NCI-H1694 treated with DMSO at 0.1 percent for 48 hours (cell line): ENCODE measurements around the gene VAC14.
A peak's percentile ranks its signal among the peaks of the same experiment; 100 is the strongest.
"Not testable (repeated sequence)": the region's sequence is repeated elsewhere in the genome, so short reads cannot be mapped to it uniquely, and the experiment has no call there.

Experiments used
- DNase-seq: peaks from one replicate; lab custom pipeline; 2025; lab: John Stamatoyannopoulos, UW

Gene VAC14

DNA sequence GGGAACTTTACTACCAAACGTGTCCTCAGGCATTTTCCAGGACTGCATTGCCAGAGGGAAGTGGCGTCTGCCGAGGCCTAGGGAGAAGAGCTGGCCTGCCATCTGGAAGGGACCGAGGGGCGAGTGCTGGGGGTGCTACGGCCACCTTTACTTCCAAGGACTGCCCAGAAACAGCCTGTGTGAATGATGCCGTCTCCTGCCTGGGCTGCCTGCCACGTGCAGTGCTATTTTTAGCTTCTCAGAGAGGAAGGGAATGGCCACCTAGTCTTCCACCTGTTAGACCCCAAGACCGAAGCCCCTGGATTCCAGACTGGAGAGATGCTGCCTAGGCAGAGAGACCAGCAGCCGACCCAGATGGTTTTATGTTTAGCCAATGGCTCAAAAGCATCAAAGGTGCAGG, 57.2 kb downstream of the VAC14 start:
- no peak for DNase-seq

DNA sequence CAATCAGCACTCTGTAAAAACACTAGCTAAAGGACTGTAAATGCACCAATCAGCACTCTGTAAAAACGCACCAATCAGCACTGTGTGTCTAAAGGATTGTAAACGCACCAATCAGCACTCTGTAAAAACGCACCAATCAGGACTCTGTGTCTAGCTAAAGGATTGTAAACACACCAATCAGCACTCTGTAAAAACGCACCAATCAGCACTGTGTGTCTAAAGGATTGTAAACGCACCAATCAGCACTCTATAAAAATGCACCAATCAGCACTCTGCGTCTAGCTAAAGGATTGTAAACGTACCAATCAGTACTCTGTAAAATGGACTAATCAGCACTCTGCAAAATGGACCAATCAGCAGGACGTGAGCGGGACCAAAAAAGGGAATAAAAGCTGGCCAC, 58.0 kb downstream of the VAC14 start:
- not testable (repeated sequence) for DNase-seq

DNA sequence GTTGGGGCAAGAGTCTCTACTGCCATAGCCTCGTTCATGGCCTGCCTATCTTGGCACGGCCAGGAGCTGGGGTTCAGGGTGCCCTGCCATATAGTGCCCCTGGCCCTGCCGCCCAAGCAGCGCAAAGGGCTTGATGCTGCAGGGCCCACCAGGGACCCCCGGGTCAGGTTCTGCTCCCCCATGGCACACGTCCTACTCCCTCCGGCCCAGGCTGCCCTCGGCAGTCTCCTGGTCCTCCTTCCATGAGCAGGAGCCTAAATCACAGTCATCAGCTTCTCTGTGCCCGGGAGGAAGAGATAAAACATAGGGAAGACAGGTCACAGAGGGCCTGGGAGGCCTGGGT, 59.2 kb downstream of the VAC14 start:
- DNase-seq, result no peak

DNA sequence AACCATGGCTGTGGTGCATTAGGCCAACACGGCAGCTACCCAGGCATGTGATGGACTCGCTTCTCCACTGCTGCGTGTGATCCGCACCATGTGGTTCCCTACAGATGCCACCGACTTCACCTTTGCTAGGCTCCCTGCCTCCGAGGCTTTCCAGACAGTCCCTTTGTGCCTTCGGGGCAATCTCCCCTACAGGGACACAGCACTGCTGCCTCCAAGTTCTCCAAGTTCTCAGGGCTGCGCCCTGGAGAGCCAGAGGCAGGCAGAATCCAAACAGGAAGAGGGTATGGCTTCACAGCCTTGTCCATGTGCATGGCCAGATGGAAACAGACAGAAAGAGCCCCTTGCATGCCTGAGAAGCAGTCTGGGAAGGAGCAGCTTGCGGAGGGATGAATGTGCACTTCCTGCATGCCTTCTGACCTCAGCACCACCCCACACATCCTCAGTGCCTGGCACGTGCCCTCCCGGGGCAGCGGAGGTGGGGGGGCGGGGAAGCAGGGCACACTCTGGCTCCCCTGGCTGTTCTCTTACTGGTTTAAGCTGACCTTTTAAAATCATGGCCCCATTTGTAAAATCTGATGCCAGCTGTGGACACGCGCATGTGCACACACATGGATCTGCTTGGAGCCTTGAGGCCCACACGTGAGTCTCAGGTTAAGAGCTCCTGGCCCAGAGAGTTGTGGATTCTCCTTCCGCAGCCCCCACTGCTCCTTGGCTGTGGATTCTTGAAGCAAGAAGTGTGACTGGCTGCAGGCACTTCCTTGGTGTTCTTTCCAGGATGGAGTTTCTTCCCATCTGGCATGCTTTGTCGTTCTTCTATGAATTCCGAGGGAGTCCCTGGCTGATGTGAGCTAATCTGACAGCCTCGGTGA, 59.8 kb downstream of the VAC14 start:
- no peak for DNase-seq

DNA sequence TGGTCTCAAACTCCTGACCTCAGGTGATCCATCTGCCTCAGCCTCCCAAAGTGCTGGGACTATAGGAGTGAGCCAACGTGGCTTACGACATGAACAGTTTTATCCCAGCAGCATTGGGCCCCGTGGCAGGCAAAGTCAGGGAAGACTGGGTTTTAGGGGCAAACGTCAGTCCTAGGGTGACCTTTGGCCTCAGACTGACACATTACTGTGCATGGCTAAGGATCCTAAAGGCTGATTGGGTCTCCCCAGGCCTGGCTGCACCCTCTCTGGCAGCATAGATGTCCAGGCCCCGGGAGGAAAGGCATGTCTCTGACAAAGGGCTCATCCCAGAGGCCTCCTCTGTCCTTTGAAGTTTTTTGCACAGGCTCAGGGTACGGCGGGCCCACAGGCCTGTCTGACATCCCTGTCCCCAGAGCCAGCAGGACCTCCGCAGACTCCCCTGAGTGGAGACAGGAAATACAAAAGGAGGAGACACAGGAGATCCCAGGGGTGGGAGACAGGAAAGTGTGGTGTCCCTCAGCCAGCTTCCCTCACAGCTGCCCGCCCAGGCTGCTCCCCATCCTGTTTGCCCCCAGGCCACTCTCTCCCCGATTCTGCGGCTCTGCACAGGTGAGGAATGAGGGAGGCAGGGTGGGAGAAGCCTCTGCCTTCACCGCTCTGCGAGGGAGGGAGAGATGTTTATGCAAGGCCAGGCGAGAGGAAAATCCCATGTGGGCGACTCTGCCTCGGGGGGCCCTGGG, 60.6 kb downstream of the VAC14 start:
- no peak for DNase-seq

DNA sequence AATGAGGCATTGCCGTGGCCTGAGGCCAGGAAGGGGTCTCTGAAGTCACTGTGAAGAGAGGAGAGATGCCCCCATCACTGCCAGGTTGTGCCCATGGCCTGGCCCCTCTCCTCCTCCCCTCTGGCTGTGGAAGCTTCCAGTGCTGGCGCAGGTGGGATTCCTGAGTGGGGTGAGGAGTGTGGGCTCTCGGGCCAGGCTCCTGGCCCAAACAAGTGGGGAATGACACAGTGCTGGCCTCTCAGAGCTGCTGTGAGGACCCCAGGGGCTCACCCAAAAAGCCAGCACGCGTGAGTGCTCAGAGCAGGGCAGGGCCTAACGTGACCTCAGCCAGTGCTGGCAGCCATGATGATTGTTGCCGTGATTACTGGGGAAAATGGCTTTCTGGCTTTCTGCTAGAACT, 61.6 kb downstream of the VAC14 start:
- DNase-seq, result no peak

DNA sequence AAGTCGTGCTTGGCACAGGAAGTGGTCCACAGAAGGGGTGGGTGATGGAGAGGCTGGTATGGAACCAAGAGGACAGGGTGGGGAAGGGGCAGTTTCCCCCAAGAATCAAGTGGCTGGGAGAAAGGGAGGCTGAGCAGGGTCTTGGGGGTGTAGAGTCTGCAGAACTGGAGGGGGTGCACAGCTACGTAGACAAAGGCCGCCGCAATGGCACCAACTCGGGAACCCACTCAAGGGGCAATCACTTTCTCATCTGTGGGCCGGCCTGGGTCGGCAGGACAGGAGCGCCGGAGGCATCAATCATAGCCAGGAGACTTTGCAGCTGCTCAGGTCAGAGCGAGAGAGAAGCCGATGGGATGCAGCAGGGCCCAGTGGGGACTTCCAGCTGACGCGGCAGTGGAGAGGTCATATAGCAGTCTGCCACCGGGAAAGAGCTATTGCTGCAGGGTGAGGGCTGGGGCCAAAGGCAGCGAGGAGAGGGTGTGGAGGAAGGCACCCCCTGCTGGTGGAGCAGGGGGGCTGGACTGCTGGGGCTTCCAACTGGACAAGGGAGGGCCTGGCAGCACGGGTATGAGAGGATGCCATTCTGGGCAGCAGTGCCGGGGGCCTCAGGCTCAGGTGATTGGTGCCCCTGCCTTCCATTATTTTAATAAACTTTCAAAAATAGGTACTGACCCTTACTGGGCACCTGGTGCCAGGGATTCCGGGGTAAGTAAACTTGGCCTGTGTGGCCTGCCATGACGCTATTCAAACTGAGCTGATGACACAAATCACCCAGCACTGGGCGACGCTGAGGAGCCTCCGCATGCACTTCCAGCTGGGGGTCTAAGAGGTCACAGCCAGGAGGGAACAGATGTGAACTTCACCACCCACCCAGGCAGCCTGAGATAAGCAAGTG, 62.6 kb downstream of the VAC14 start:
- DNase-seq, result peak; percentile 39

DNA sequence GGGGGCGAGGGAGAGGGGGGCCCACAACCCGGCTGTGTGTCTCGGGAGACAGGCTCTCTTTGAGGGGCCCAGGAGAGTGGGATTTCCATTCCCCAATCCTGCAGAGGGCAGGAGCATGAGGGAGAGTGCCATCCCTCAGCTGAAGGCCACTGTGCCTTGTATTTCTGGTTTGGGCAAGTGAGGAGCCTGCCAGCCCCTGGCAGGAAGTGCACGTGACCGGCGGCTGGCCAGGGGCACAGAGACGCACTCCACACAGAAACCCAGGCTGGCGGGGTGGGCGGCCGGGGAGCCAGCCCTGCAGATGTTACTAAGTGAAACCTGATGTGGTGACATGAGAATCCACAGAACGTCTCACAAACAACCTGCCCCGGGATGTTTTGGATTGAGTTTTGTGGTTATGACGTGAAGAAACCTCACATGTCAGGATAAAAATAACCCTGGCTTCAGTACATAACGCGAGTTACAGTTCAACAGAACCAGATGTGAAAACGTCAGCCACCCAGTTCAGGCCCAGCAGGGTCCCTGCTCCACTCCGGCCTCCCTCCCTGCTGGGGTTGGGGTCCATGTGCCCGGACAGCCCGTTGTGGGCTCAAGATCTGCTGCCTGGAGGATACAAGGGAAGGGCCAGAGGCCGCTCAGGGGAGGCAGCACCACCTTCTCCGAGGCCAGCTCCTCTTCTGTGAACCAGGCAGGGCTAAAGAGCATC, 63.4 kb downstream of the VAC14 start:
- DNase-seq, result no peak

DNA sequence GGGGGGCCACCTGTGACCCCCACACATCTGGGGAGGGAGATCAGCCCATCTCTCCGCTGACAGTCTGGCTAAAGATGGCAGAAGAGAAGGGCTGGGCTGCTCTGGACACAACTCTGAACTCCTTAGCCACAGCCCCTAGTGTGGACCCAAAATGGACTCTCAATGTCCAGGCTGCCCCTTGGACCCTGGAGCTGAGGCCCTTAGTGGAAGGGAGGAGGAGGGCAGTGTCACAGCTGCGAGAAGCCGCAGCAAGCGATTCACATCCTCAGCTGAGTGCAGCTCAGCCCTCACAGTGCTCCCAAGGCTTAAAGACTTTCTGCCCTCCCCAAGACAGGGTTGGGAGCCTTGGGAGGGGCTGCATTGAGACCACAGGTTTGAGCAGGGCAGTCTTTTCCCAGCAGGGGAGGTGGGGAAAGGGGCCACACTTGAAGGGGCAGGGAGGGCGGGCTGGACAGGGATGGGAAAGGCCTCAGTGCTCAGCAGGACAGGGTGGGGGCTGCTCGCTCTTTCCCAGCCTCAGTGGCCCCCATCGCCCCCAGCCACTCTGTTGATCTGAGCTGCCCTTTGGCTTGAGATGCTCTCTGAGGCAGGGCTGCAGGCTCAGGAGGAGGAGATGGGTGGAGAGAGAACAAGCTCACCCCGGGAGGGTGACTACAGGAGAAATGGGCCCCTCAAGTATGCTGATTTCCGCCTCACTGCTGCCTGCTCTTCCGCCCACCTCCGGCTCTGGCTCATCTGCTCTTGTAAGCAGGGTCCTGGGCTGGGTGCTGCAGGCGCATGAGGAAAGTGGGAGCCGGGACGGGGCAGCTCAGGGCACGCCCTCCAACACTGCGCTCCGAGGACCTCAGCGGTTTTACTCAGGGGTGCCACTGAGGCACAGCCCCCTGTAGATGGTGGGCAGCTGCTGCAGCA, 64.2 kb downstream of the VAC14 start:
- no peak for DNase-seq

DNA sequence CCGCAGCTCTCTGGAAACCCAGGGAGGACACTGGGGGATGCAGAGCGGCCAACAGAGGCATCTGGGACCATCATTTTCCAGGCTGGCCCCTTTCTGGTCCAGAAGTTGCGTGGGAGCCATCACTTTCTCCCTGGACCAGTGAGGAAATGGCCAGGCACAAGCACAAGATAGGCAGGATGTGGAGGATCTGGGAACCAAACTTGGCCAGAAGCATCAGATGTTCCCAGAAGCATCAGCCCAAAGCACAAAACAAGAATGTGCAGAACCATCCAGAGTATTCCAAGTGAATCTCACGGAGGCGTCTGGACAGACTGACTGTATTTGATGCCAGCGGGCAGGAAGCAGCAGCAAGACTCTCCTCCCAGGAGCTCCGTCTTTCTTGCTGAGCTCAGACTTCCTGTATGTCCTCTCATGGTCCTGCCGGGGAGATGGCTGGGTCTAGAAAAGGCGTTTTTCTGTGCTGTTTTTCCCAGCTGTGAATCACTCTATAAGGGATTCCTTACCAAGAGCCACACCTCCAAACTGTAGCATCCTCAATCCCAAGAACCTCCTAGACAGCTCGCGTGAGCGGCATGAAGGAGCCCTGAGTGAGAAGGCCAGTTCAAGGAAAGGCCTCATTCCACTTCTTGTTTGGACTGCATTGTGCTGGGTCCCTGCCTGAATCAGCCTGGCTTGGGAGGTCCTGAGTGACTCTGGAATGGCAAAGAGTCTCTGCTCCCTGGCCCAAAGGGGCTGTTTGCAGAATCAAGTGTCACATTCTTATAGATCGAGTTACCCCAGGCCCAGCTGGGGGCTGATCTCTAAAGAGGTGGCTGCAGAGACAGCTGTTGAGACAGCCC, 65.6 kb downstream of the VAC14 start:
- no peak for DNase-seq

DNA sequence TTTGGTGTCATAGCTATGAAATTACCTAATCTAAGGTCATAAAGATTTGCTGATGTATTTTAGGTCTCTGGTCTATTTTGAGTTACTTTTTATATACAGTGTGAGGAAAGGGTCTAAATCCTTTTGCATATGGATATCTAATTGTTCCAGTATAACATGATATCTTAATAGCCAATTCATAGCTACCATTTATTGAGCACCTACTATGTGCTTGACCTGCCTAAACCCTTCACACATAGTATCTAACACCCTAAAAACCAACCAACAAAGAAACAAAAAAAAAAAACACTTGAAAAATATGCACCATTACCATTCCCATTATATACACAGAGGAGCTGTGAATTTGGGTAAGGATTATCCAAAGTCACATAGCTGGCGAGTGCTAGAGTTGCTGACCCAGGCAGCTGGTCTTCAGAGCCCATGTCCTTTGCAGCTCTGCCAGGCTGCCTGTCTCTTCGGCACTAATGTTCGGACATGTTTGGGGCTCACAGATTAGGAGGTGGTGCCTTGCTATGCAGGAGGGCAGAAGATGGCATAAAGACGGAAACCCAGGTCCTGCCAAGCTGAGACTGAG, 66.3 kb downstream of the VAC14 start:
- DNase-seq, result no peak

DNA sequence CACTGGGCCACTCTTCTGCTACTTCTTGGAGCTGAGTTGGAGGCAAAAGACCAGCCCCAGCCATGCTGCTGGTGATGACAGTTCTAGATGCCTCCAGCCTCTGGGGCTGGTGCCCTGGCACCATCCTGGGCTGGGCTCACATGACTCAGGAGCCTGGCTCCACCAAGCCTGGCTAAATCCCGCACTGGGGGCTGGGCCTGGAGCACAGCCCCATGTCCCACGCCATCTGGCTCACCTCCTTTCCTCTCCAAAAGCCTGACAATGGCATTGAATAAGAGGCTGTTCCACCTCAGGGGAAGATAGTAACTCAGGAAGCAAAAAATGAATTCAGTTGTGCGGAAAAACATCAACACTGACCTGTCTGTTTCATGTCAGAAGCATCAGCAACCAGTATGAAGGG, 70.0 kb downstream of the VAC14 start:
- peak; percentile 60 for DNase-seq

DNA sequence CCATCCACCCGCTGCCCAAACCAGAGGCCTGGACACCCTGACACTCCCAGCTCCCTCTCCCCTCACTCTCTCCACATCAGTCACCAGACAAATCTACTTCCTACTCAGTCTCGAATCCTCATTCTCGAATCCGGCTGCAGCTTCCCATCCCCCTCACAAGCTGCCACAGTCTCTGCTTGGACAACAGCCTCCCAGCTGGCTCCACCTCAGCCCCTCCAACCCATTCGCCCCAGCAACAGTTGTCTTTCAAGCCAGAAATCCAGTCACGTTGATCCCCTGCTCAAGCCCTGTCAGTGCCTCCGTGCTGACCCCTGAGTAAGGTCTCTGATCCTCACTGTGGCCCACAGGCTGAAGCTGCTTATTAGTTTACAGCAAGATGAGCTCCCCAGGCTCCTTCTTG, 70.9 kb downstream of the VAC14 start:
- DNase-seq, result peak; percentile 54

DNA sequence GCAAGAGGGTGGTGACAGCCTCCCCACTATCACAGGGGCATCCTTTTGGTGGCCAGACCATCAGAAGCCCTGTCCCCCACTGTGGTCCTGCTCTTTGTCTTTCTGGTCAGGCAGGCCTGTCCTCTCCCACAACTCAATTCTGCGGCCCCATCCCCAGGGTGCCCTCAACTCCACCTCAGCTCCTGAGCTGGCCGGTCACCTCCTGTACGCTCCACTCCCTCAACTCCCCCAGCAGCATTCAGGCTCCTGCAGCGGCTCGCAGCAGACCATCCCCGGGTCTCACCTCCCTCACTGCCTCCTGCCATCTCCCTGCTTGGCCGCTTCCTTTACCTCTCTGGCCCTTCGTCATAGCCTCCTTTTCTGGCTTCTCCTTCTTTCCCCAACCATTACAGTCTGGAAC, 71.7 kb downstream of the VAC14 start:
- no peak for DNase-seq

DNA sequence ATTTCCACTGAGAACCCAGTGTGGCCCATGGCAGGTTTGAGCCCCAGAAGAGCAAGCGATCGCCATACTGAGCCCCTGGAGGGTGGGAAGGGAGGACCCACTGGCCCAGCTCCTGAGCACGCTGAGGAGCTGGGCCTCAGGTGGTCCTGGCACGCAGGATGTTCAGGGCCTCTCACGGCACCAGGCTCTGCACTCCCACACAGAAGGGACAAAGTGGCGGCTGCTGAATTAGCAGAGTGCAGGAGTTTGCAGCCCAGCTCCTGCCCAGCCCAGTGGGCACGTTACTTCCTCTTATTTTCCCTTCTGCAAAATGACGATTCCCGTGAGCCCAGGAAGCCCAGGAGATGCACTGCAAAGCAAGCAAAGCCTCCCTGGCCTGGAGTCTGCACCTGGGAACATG, 72.8 kb downstream of the VAC14 start:
- no peak for DNase-seq

DNA sequence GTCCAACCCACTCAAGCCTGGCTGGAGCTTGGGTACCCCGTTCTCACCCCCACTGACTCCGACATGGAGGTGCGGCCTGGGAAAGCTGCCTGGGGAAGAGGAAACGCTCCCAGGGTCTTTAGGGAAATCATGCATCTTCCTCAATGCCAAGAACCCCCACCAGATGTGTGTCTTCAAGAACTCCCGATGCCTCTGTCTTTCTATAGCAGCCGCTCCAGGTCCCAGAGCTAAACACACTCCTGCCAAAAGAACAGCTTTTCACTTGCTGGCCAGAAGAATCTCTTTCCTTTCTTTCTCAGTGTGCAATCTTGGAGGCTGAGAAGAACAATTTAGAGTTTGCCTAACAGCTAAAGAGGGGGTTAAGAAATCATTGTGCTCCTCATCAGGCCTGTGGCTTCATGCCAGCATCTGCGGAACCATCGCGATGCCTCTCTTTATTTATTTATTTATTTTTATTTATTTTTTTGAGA, 74.0 kb downstream of the VAC14 start:
- DNase-seq, result no peak

DNA sequence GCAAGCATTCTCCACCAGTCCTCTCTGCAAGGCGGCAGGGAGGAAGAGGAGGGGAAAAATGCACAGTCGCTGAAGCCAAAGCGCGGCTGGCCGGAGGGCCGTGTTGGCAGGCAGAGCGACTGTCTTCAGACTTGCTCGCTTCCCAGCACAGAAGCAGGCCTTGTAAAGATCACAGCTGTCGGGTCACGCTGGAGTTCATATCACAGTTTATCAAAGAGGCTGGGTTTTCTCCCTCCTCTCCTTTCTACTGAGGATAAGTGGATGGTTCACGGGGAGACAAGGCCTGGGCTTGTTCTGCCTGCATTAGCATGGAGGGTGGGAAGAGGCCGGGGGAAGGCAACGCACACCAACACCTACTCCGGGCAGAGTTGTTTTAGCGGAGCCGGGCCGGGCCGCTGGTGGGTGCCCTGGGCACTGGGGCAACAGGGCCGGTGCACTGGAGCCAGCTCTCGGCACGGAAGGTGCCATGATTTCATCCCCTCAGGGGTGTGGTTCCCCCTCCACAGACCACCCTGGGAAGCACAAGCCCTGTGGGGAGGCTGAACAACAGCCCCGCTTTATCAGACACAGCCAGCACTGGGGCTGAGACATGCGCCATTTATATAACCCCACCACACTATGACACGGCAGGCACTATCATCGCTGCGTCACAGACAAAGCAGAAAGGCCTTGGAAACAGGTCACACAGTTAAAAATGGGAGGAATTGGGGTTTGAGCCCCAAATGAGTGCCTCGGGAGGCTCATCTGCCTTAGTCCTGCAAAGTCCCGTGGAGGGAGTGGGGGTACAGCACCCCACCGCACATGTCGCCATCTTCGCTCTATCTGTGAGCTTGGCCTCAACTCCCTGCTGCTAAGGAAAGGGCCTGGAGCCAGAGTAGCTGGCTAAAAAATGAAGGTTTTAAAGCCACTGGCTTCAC, 74.8 kb downstream of the VAC14 start:
- no peak for DNase-seq
